22Rv1 (cell line): ENCODE measurements around the gene DHDH.

Experiments
- ZFX ChIP-seq: fragments of 450-650 bp; IDR thresholded peaks from 2 replicates; pipeline ENCODE4 v1.6.1; 2017; ENCODE audit warnings: antibody characterized with exemption, borderline replicate concordance
- TF ChIP-seq, protein P1 (sequence below): fragments of 450-650 bp; IDR thresholded peaks from 2 replicates; pipeline ENCODE4 v1.5.1; 2017; ENCODE audit warnings: mild to moderate bottlenecking

DNA sequence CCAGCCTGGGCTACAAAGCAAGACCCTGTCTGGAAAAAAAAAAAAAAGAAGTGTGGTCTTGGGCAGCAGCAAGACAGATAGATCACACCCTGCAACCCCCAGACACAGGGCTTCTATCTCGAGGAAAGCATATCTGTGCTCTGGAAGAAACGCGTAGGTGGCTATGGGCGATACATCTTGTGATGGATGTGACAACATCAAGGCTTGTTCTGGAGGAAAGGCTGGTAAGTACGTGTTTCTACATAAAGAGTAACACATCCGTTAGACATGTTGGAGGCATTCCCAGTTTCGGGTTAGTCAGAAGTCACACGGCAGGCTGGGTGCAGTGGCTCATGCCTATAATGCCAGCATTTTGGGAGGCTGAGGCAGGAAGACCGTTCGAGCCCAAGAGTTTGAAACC is 6.6 kb upstream of the DHDH start:
- TF ChIP-seq, protein P1, sequence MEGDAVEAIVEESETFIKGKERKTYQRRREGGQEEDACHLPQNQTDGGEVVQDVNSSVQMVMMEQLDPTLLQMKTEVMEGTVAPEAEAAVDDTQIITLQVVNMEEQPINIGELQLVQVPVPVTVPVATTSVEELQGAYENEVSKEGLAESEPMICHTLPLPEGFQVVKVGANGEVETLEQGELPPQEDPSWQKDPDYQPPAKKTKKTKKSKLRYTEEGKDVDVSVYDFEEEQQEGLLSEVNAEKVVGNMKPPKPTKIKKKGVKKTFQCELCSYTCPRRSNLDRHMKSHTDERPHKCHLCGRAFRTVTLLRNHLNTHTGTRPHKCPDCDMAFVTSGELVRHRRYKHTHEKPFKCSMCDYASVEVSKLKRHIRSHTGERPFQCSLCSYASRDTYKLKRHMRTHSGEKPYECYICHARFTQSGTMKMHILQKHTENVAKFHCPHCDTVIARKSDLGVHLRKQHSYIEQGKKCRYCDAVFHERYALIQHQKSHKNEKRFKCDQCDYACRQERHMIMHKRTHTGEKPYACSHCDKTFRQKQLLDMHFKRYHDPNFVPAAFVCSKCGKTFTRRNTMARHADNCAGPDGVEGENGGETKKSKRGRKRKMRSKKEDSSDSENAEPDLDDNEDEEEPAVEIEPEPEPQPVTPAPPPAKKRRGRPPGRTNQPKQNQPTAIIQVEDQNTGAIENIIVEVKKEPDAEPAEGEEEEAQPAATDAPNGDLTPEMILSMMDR = no peak
- TF ChIP-seq ZFX = no peak
